HEK293T (cell line): Measurements from ENCODE around the gene SMIM12.

Experiments used
- ARNT ChIP-seq: fragments of 450-650 bp; IDR thresholded peaks from 2 replicates; pipeline ENCODE4 v1.6.1; 2017; ENCODE audit warnings: mild to moderate bottlenecking
- BHLHE40 ChIP-seq: fragments of 450-650 bp; IDR thresholded peaks from 2 replicates; pipeline ENCODE4 v1.6.1; 2016; ENCODE audit warnings: mild to moderate bottlenecking, moderate library complexity, borderline replicate concordance
- CTBP1 ChIP-seq: fragments of 450-650 bp; IDR thresholded peaks from 2 replicates; pipeline ENCODE4 v1.6.1; 2016; ENCODE audit warnings: borderline replicate concordance
- ELF4 ChIP-seq: fragments of 450-650 bp; IDR thresholded peaks from 2 replicates; pipeline ENCODE4 v1.6.1; 2017; ENCODE audit warnings: antibody characterized with exemption
- FOXA1 ChIP-seq: fragments of 450-650 bp; IDR thresholded peaks from 2 replicates; pipeline ENCODE4 v1.6.1; 2016; ENCODE audit warnings: mild to moderate bottlenecking
- FOXM1 ChIP-seq: fragments of 450-650 bp; IDR thresholded peaks from 2 replicates; pipeline ENCODE4 v1.6.1; 2017; ENCODE audit warnings: mild to moderate bottlenecking, borderline replicate concordance
- L3MBTL2 ChIP-seq: fragments of 450-650 bp; conservative IDR thresholded peaks from 2 replicates; pipeline ENCODE4 v1.6.1; 2016; ENCODE audit warnings: mild to moderate bottlenecking
- NFRKB ChIP-seq: fragments of 450-650 bp; IDR thresholded peaks from 2 replicates; pipeline ENCODE4 v1.6.1; 2016; ENCODE audit warnings: mild to moderate bottlenecking, moderate library complexity
- SP1 ChIP-seq: fragments of 450-650 bp; IDR thresholded peaks from 2 replicates; pipeline ENCODE4 v1.6.1; 2017
- SUZ12 ChIP-seq: fragments of 450-650 bp; IDR thresholded peaks from 2 replicates; pipeline ENCODE4 v1.6.1; 2016; ENCODE audit warnings: mild to moderate bottlenecking
- TARDBP ChIP-seq: fragments of 450-650 bp; IDR thresholded peaks from 2 replicates; pipeline ENCODE4 v1.6.1; 2016

DNA sequence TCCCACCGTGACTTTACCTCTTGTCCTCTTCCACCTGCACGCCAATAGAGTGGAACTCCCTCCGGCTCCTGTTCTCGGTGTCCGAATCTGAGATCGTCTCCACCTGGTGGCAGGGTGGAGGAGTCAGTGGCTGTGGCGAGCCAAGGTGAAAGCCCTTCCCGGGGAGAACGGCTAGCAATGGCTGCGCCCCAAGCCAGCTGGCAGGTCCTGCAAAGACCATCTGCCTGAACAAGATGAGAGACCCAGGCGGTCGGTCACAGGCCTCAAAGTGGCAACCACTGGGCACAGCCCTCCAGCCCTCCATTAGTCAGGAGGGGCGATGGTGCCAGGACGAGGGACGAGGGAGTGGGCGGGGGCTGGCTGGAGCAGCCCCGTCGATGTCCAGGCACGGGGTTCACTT, 25.4 kb upstream of the SMIM12 start:
- TF ChIP-seq SP1 (no peak), ARNT (no peak), SUZ12 (no peak), BHLHE40 (no peak), CTBP1 (no peak), TARDBP (no peak), NFRKB (no peak), FOXM1 (no peak), FOXA1 (no peak), ELF4 (no peak), L3MBTL2 (no peak)
